ENCODE results near the gene C20orf202.

The C20orf202 gene

DNA sequence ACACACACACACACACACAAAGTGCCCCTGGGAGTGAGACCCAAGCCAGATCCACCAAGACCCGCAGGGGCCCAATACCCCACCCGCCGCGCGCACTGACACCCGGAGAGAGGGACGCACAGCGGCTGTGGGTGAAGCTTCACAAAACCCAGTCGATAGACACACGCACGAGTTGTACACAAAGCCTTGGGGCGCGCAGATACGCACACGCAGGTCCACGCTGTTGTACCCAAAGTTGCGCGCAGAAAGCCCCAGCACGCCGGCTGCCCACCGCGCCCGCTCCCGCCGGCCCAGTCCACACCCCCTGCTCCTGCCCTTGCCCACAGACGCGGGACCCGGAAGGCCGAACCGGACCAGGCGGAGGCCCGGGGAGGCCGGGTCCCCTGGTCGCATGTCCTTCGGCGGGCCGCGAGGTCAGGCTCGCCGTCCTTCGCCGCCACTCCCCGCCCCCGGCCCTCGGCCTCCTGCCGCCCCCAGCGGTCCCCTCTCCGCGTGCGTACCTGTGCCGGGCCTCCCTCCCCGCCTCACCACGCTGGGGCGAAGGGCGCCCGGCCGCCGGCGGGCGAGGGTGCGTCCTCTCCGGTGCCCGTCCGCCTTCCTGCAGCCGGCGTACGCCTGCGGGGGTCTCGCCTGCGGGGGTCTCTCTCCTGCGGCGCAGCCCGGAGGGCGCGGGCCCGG lies 18.5 kb upstream of the C20orf202 start, which contains the start of gene TMEM74B:
TMEM74B (minus strand) TSS at position 344 of the 678 bp plus-strand sequence. CDS start 1,180 bp downstream, outside the sequence.
- DNase-seq = no peak

- DNase-seq = no peak
These were observed 17.9 kb upstream of the C20orf202 start for GRCh38 chr20:1185316-1185741.

DNA sequence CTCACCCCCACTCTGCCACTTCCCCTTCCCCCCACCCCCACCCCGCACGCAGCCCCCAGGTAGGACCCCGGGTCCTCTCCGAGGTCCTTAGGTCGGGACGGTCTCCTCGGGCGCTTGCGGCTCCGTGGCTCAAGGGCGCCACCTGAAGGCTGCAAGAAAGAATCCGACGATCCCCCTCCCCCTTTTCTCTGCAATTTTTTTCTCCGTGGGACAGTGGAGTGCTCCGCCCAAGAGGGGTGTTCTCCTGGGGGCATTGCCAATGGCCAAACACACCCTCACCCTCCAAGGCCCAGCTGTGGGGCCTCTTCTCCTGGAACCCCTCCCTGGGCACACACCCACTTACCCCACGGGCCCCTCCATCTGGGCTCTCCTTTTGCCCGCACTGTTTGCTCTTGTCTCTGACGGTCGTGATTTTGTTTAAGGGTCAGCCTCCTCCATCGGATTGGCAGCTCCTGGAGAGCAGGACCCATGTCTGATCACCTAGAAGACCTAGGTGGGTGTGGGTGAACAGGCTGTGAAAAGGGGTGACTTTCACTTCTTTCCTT lies 17.4 kb upstream of the C20orf202 start:
- peak; percentile 26 to 50 for DNase-seq

DNA sequence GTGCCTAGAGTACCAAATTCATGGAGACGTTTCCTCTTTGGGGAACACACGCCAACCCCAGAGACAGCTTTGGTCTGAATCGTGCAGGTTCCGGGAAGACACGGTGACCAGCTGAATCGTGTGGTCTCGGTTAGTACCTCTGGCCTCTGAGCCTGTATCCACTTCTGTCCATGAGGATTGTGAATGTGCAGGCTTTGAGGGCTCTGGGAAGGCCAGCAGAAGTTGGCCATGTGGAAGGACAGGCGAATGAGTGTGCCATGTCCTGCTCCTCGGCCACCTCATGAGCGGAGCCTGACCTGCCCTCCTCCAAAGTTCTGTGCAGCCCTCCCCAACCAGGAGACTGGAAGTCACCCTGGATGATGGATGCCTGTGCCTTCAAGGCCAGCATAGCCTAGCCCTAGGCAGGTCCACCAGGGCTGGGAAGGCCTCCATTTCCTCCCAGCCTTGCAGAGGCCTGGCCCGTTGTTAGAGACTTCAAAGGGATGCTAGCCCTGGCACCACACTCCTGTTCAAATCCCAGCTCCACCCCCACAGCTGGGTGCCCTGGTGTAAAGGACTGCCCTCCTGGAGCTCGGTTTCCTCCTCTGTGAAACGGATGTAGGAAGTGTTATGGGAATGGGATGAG lies 16.8 kb upstream of the C20orf202 start:
- no peak for DNase-seq

GRCh38 chr20:1187605-1188171 lies 15.6 kb upstream of the C20orf202 start:
- DNase-seq = peak in 1 of 2 donors; percentile 21

DNA sequence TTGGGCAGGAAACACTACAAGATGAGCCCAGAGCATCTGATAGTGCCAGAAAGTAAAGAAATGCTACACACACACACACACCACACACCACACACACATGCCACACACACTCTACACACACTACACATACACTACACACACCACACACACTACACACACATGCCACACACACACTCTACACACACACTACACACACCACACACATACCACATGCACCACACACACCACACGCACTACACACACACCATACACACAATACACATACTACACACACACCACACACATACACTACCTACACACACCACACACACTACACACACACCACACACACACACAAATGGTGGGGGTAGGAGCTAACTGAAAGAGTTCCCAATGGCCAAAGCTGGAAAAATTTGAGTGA lies 14.9 kb upstream of the C20orf202 start:
- DNase-seq = no peak

- DNase-seq = no peak
These were observed 13.4 kb upstream of the C20orf202 start for GRCh38 chr20:1189827-1190226.

DNA sequence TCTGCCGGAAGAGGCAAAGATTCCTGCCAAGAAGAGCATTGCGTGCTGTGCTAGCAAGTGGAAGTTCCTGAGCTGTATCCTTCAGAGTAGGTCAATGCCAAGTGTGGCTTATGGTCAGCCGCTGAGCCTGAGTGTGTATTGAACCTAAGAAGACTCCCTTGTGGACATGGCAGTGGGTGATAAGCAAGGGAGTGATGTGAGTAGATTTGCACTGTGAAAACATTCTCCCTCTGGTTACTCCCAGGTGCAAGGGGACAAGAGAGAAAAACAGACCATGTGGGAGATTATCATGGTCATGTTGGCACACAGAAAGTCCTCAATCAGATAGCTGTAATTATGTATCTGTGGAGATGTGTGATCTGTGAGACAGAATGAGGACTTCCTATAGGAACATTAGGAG lies 12.4 kb upstream of the C20orf202 start:
- no peak for DNase-seq

DNA sequence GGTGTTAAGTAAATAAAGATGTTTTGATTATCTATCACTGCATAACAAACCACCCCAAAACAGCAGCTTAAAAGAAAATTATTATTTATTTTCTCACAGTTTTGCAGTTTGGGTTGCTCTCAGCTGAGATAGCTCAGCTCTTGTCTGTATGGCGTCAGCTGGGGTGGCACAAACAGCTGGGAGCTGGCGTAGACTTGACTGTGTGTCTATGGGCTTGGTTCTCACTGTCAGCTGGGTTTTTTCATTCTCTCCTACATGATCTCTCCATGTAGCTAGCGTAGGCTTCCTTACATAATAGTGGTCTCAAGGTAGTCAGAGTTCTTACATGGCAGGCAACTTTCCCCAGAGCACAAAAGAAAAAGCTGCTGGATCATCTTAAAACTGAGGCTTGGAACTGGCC lies 12.0 kb upstream of the C20orf202 start:
- DNase-seq = no peak

DNA sequence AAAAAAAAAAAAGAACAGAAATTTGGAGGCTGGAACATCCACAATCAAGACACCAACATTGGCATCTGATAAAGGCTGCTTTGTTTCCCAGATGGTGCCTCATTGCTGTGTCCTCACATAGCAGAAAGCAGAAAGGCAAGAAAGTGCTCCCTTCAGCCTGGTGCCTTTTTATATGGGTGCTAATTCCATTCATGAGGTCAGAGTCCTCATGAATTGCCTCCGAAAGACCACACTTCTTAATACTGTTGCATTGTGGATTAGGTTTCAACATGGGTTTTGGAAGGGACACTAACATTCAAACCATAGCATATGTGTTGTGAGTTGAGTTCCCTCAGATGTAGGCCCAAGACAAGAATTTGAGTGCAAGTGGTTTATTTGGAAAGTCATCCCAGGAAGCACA lies 8.0 kb upstream of the C20orf202 start:
- no peak for DNase-seq

DNA sequence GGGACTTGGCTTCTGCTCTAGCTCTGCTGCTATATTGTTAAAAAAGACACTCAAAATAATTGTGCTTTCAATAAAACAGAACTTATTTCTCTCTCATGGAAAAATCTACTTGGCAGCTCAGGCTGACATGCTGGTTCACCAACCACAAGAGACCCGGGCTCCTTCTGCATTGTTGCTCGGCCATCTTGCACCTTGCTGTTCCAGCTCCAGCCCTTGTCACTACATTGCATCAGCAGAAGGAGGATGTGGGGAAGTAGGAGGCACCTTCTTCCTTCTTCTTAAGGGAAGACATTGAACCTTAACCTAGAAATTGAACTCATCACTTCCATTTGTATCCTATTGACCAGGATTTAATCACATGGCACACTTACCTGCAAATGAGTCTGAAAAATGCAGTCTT lies 6.6 kb upstream of the C20orf202 start:
- peak; percentile 47 to 63 for DNase-seq

- no peak for DNase-seq
These were observed 5.5 kb upstream of the C20orf202 start for GRCh38 chr20:1197801-1198200.

- no peak for DNase-seq
These were observed 4.5 kb upstream of the C20orf202 start for GRCh38 chr20:1198751-1199150.

DNA sequence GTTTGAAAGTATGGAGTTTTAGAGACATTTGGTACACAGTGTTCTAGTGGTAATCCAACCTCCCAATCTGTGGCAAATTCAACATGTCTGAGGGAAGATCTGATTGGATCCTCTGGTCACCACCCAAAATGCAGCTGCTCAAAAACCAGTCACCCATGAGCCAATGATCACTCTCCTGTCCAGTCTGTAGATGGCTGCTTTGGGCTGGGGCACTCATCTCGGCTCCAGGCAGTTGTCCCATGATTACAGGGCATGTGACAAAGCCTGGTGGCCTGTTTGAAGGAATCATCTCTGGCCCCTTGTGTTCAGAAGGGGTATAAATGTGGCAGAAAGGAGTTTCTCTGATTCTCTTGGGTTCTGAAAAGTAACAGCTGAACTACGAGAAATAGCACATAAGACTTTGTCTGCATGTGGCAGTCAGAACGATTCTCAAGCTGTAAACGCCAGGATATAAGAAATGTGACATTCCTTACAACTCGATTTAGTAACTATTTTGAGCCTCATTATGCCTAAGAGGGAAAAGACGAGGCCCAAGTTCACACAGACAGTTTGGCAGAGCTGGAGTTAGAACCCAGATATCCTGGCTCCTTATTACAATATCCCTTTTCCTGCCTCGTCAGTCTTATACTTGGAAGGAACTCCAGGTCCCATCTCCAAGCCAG lies 3.9 kb upstream of the C20orf202 start:
- no peak for DNase-seq

- DNase-seq = no peak
These were observed 3.3 kb upstream of the C20orf202 start for GRCh38 chr20:1199964-1200363.

DNA sequence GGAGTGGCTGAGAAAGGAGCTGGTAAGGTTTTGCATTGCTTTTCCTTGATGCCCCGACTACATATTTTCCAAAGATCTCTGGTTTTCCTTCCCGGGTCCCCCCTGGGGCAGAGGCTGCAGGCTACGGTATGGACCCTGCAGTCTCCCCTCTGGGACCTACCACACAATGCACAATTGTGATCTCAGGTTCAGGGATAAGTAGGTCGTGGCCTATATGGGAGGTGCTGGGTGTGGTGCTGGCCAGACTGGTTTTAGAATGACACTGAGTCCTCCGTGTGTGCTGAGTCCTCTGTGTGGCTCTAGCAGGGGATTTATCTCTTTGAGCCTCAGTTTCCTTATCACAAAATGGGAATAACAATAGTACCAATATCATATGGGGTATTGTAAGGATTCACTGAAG lies 376 bp downstream of the C20orf202 start:
- no peak for DNase-seq

DNA sequence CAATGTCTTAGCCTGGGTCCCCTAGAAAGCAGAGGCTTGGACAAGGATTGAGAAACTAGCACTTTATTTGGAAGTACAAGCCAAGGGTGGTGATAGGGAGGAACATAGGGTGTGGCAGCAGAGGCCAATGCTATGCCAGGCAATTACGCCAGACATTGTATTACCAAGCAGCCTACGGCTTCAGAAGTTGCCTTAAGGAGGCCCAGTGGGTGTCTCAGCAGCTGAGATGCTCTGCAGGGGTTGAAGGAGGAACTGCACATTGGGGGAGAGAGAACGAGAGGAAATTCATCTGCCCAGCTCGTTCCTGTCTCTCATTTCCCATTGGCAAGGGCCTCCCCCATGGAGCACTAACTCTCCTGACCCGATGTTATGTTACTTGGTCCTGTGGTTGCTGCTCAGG lies 859 bp downstream of the C20orf202 start:
- DNase-seq = peak; percentile 64 to 92

DNA sequence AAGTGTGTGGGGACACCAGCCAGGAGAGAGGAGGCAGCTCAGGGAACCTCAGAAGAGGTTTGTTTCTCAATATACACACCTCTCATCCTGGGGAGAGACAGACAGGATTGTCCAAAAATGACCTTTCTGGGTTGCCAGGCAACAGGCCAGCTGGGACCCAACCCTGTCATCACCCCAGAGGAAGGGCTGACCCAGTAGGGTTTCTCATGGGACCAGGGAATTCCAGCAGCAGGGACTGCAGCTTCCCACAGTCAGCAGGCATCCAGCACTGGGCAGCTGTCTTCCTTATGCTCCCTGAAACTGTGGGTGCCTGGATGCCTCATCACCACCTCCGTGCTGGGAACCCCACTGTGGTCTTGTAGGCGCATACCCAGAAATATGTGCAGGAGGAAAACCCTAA lies 1.3 kb downstream of the C20orf202 start:
- DNase-seq = no peak

GRCh38 chr20:1205802-1206201 lies 2.5 kb downstream of the C20orf202 start:
- no peak for DNase-seq

DNA sequence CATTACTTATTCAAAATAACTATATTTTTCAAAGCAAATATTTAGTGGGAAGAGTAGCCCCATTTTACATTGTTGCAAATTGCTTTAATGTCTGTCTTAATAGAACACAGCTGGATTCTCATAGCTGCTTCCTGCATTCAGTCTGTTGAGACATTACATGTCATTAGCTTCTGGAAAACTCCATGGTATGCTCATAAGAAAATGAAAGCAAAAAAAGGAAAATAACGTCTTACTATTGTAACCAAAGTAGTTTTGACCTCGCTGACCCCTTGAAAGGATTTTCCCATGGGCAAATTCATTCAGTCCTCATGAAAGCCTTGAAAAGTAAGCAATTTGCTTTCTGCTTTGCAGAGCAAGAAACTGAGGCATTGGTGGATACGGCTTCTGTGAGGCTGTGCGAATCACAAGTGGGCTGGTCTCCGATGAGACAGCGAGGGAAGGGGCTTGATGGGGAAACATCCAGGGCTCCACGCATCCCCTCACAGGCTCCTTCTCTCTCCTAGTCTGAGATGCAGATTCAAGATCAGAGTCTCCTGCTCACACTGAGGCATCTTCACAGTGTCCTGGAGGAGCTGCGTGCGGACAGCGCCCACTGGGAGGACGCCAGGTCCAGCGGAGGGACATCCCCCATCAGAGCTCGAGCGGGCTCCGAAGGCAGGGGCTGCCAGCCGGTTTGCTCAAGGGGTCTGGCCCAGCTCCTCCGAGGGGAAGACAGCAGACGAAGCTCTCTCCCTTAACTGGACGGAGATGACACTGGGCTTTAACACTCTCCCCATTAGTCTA lies 3.3 kb downstream of the C20orf202 start:
- no peak for DNase-seq

DNA sequence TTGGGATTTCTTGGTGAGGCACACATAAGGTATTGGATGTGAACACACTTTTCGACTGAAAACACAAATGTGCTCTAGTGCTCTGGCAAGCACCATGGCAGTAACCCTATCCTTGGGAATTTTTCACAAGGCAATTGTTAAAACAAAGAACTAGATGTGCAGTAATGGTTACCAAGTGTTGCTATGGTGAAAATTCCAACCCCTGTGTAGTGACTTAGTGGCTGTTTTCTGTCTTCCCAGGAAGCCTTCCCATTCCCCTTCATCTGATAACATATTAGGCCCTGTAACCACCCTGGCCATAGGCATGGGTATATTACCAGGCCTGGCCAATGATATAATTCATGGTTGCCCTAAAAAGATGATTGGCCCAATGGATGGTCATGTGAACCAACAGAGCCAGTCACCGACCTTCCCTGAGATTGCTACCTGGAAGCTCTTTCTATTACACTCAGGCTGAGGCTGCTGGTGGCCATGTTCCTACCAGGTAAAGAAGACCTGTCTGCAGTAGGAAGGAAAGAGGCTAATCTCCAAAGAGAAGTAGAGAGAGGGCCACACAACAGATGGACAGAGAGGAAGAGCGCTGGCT lies 4.1 kb downstream of the C20orf202 start:
- no peak for DNase-seq
